Activated CD4-positive, alpha-beta T cell treated with anti-CD3 and anti-CD28 coated beads for 36 hours (primary cell): ENCODE data around the gene PFN4. TPM values are rescaled to one million over a fixed set of nuclear protein-coding genes. Genes with fewer than 3 reads are reported as not detected.

ENCODE experiments used
- ATAC-seq: fragments of 200-7000 bp; cut with Tn5 transposase; one replicate; pipeline ENCODE4 v1.10.0; 2021; ENCODE audit warnings: mild to moderate bottlenecking, moderate library complexity
- CTCF ChIA-PET: fragments of 350-600 bp; sonication (Branson Sonifier 250); formaldehyde crosslinking; loops from one replicate; lab custom pipeline; 2021; ENCODE audit warnings: antibody characterized with exemption; lab: Charles Lee
- POLR2A ChIA-PET: fragments of 350-600 bp; sonication (Branson Sonifier 250); formaldehyde crosslinking; loops from one replicate; lab custom pipeline; 2021; ENCODE audit warnings: antibody characterized with exemption, inconsistent platforms; lab: Charles Lee
- DNase-seq: peaks from one replicate; pipeline ENCODE4 v3.0.0-alpha.2; 2020
- H3K27ac Mint-ChIP-seq: one replicate; pipeline ENCODE4 v1.8.0; 2021; ENCODE audit warnings: mixed read lengths
- H3K27me3 Mint-ChIP-seq: one replicate; pipeline ENCODE4 v1.8.0; 2021; ENCODE audit warnings: mixed read lengths
- H3K36me3 Mint-ChIP-seq: one replicate; pipeline ENCODE4 v1.8.0; 2021; ENCODE audit warnings: low read depth, mixed read lengths
- H3K4me1 Mint-ChIP-seq: one replicate; pipeline ENCODE4 v1.8.0; 2021; ENCODE audit warnings: mixed read lengths
- H3K4me3 Mint-ChIP-seq: one replicate; pipeline ENCODE4 v1.8.0; 2021; ENCODE audit warnings: mild to moderate bottlenecking, moderate library complexity, mixed read lengths
- H3K9me3 Mint-ChIP-seq: one replicate; pipeline ENCODE4 v1.8.0; 2021; ENCODE audit warnings: low read depth, mixed read lengths
- intact Hi-C, 2 experiments: fragments of 100-400 bp; cut with DNase I in 1 of 2; cut with micrococcal nuclease in 1 of 2; formaldehyde crosslinking; loops; one replicate each; pipeline versions ENCODE4 v1.14.2 to v1.15.1; 2022 to 2024; cut with DNase I, micrococcal nuclease
- total RNA-seq, 2 experiments: library from RNA; stranded (reverse); gene quantifications; one replicate each; pipeline ENCODE4 v1.2.3, GENCODE V29; 2021

Gene PFN4
- under 1 TPM in 1 of 2 experiments, not detected in 1; 0.30 TPM for total RNA-seq

GRCh38 chr2:24123195-24123921, at the start of gene PFN4, which contains the start of gene FAM228B:
Gene PFN4 (minus strand): TSS chr2:24123334. CDS start chr2:24122535, 799 bp downstream.
Gene FAM228B (plus strand): TSS chr2:24123469. CDS start chr2:24124362, 893 bp downstream.
- H3K27me3 Mint-ChIP-seq, result no peaks in the 10 kb centered on the region
- POLR2A ChIA-PET, result interaction anchor here (1.6 kb wide), 1 partner anchor 76 kb away, joined by 5 read pairs; the partner anchor contains the start of gene WDCP
- intact Hi-C loops, result loop anchor here in 1 of 2 experiments (1.0 kb wide), 1 partner anchor 47 kb away; the partner anchor contains the start of gene SF3B6
- peaks cover 2% of the 10 kb centered on the region for H3K36me3 Mint-ChIP-seq
- peak within 1 kb of the TSS; percentile 75 for H3K4me3 Mint-ChIP-seq
- H3K27ac Mint-ChIP-seq, result peak within 1 kb of the TSS; percentile 78
- CTCF ChIA-PET, result interaction anchor here (0.6 to 3.0 kb wide), 6 partner anchors 11 to 314 kb away, joined by 3 to 14 read pairs (median 4); partner anchors contain the start of gene TP53I3
- peak; percentile 79 for DNase-seq
- peak; percentile 89 for ATAC-seq
- H3K4me1 Mint-ChIP-seq, result peaks cover 9% of the 10 kb centered on the region
- no peaks in the 10 kb centered on the region for H3K9me3 Mint-ChIP-seq

DNA sequence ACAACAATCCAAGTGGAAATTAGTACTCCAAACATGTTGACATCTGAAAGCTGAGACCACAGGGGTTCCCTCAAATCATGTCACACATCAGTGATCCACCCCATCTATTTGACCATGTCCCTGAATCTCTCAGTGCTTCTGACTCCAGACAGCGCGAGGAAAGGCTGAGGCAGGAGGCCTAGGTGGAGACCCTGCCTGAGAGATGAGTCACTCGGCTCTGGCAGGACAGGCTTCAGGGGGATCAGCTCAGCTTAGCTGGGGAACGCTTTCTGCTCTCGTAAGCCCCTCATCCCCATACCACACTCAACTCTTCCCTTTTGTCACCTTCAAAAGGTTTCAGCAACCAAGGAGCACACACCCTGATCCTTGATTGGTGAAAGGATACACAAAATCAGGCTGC, 45.9 kb upstream of the PFN4 start:
- no peak overlapping the region for H3K4me3 Mint-ChIP-seq
- ATAC-seq (no peak), DNase-seq (no peak)
- H3K9me3 Mint-ChIP-seq, result no peaks in the 10 kb centered on the region
- no peak overlapping the region for H3K27ac Mint-ChIP-seq
- CTCF ChIA-PET, result interaction anchor here (0.6 kb wide), 2 partner anchors 242 to 345 kb away, joined by 3 to 4 read pairs; partner anchors contain the start of gene ATAD2B
- POLR2A ChIA-PET, result interaction anchor here (0.7 kb wide), 1 partner anchor 61 kb away, joined by 3 read pairs; no protein-coding TSS in a partner anchor
- no peaks in the 10 kb centered on the region for H3K36me3 Mint-ChIP-seq
- intact Hi-C loops, result no loop called here
- H3K27me3 Mint-ChIP-seq, result peaks cover 4% of the 10 kb centered on the region
- no peaks in the 10 kb centered on the region for H3K4me1 Mint-ChIP-seq

DNA sequence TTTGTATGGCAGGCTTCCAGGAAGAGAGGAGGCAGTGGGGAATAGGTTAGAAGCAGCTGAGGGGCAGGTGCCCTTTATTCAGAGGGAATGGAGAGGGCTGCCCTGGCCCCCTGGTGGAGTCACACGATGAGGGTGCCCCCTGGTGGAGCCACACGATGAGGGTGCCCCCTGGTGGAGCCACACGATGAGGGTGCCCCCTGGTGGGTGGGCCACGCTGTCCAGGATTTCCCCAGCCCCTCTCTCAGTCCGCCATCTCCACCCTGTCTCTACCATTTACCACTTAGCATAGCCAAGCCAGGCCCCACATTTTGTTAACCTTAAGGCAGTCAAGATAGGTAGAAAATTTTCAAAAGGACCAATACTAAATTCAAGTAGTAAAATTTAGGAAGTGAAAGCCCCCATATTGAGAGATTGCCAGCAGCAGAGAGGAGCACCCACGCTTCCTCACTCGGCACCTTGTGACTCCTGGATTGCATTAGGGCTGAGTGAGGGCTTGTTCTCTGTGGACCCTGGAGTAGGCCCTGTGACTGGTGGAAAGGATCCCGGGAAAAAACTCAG, 41.4 kb upstream of the PFN4 start:
- DNase-seq (peak; percentile 82), ATAC-seq (peak; percentile 88)
- peaks cover 2% of the 10 kb centered on the region for H3K36me3 Mint-ChIP-seq
- no peaks in the 10 kb centered on the region for H3K27me3 Mint-ChIP-seq
- intact Hi-C loops, result loop anchor here (1.0 to 2.0 kb wide), 6 partner anchors 80 to 340 kb away; partner anchors contain the start of genes ATAD2B (in 1 of the 2) and TP53I3 (in 1 of the 2)
- H3K9me3 Mint-ChIP-seq, result peaks cover 3% of the 10 kb centered on the region
- H3K4me3 Mint-ChIP-seq, result no peak overlapping the region
- no peaks in the 10 kb centered on the region for H3K4me1 Mint-ChIP-seq
- no peak overlapping the region for H3K27ac Mint-ChIP-seq
- CTCF ChIA-PET, result interaction anchor here (0.7 to 4.8 kb wide), 13 partner anchors 8 to 360 kb away, joined by 3 to 27 read pairs (median 5); partner anchors contain the start of genes ATAD2B and TP53I3
- POLR2A ChIA-PET, result no interaction called here

- H3K4me3 Mint-ChIP-seq, result no peak overlapping the region
- H3K9me3 Mint-ChIP-seq, result peaks cover 3% of the 10 kb centered on the region
- intact Hi-C loops, result no loop called here
- ChIA-PET CTCF (interaction anchor here (0.6 to 4.8 kb wide), 14 partner anchors 9 to 359 kb away, joined by 3 to 27 read pairs (median 5); partner anchors contain the start of genes ATAD2B and TP53I3), POLR2A (no interaction called here)
- peaks cover 2% of the 10 kb centered on the region for H3K36me3 Mint-ChIP-seq
- no peak for DNase-seq
- no peaks in the 10 kb centered on the region for H3K4me1 Mint-ChIP-seq
- no peak for ATAC-seq
- no peaks in the 10 kb centered on the region for H3K27me3 Mint-ChIP-seq
- H3K27ac Mint-ChIP-seq, result no peak overlapping the region
These were observed 40.5 kb upstream of the PFN4 start for GRCh38 chr2:24163601-24164000.

GRCh38 chr2:24163186-24163585, 40.1 kb upstream of the PFN4 start:
- Mint-ChIP-seq H3K27ac (no peak overlapping the region), H3K36me3 (peaks cover 2% of the 10 kb centered on the region), H3K27me3 (no peaks in the 10 kb centered on the region), H3K4me3 (no peak overlapping the region), H3K9me3 (peaks cover 3% of the 10 kb centered on the region), H3K4me1 (no peaks in the 10 kb centered on the region)
- intact Hi-C loops, result no loop called here
- no peak for ATAC-seq
- CTCF ChIA-PET, result interaction anchor here (0.6 to 4.8 kb wide), 9 partner anchors 10 to 339 kb away, joined by 3 to 27 read pairs (median 5); partner anchors contain the start of gene TP53I3
- POLR2A ChIA-PET, result no interaction called here
- DNase-seq, result no peak

GRCh38 chr2:24162494-24162893, 39.4 kb upstream of the PFN4 start:
- no peak overlapping the region for H3K4me3 Mint-ChIP-seq
- intact Hi-C loops, result no loop called here
- CTCF ChIA-PET, result interaction anchor here (0.6 to 4.8 kb wide), 8 partner anchors 9 to 338 kb away, joined by 3 to 27 read pairs (median 4); partner anchors contain the start of gene TP53I3
- H3K27ac Mint-ChIP-seq, result no peak overlapping the region
- ATAC-seq, result no peak
- H3K36me3 Mint-ChIP-seq, result peaks cover 2% of the 10 kb centered on the region
- POLR2A ChIA-PET, result no interaction called here
- DNase-seq, result no peak
- no peaks in the 10 kb centered on the region for H3K4me1 Mint-ChIP-seq
- H3K27me3 Mint-ChIP-seq, result no peaks in the 10 kb centered on the region
- H3K9me3 Mint-ChIP-seq, result peaks cover 3% of the 10 kb centered on the region

DNA sequence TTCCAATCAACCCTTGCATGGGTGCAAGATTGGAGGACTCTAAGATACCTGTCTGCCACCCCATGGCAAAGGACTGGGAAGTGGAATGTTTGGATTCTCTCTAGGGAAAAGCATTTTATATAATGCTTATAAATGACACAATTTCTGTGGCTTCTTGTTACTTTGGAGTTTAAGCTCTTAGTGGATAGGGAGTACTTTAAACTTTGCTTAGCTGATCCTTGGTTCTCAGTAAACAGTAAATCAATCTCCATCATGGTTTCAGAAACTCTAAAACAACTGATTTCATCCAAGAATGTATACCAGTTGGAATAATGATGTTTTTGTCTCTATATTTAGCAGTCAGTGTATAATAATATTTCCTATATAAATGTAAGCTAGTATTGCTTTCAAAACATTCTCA, 37.6 kb upstream of the PFN4 start:
- POLR2A ChIA-PET, result no interaction called here
- Mint-ChIP-seq H3K4me3 (no peak overlapping the region), H3K27me3 (no peaks in the 10 kb centered on the region), H3K36me3 (peaks cover 2% of the 10 kb centered on the region), H3K4me1 (no peaks in the 10 kb centered on the region), H3K9me3 (peaks cover 3% of the 10 kb centered on the region), H3K27ac (no peak overlapping the region)
- intact Hi-C loops, result no loop called here
- DNase-seq, result no peak
- CTCF ChIA-PET, result interaction anchor here (0.6 to 3.4 kb wide), 5 partner anchors 8 to 441 kb away, joined by 3 to 13 read pairs (median 3); no protein-coding TSS in a partner anchor
- no peak for ATAC-seq

DNA sequence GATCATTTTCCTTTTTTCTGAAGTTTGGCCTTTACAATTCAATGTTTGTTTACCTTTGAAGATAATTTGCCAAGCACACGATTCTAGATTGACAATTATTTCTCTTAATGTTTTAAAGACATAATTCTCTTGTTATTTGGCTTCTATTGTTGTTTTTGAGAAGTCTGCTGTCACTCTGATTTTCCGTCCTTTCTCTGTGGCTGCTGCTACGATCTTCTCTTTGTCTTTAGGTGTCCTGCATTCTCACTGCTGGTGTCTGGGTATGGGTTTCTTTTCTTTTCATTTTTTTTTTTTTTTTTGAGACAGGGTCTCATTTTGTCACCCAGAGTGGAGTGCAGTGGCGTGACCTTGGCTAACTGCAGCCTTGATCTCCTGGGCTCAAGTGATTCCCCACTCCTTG, 36.6 kb upstream of the PFN4 start:
- no peaks in the 10 kb centered on the region for H3K27me3 Mint-ChIP-seq
- H3K27ac Mint-ChIP-seq, result no peak overlapping the region
- no peak overlapping the region for H3K4me3 Mint-ChIP-seq
- no peaks in the 10 kb centered on the region for H3K4me1 Mint-ChIP-seq
- peaks cover 3% of the 10 kb centered on the region for H3K9me3 Mint-ChIP-seq
- H3K36me3 Mint-ChIP-seq, result peaks cover 2% of the 10 kb centered on the region
- ChIA-PET CTCF (no interaction called here), POLR2A (no interaction called here)
- no peak for DNase-seq
- intact Hi-C loops, result no loop called here
- ATAC-seq, result no peak

- intact Hi-C loops, result no loop called here
- ATAC-seq, result no peak
- no peak overlapping the region for H3K27ac Mint-ChIP-seq
- H3K4me3 Mint-ChIP-seq, result no peak overlapping the region
- H3K36me3 Mint-ChIP-seq, result peaks cover 2% of the 10 kb centered on the region
- DNase-seq, result no peak
- no peaks in the 10 kb centered on the region for H3K4me1 Mint-ChIP-seq
- H3K9me3 Mint-ChIP-seq, result peaks cover 3% of the 10 kb centered on the region
- CTCF ChIA-PET, result interaction anchor here (0.7 to 1.0 kb wide), 2 partner anchors 16 to 138 kb away, joined by 3 read pairs; no protein-coding TSS in a partner anchor
- POLR2A ChIA-PET, result no interaction called here
- H3K27me3 Mint-ChIP-seq, result no peaks in the 10 kb centered on the region
These were observed 35.0 kb upstream of the PFN4 start for GRCh38 chr2:24158131-24158530.

- peaks cover 2% of the 10 kb centered on the region for H3K9me3 Mint-ChIP-seq
- DNase-seq (no peak), ATAC-seq (no peak)
- H3K27me3 Mint-ChIP-seq, result no peaks in the 10 kb centered on the region
- CTCF ChIA-PET, result interaction anchor here (0.6 to 2.9 kb wide), 3 partner anchors 9 to 44 kb away, joined by 3 to 13 read pairs (median 3); no protein-coding TSS in a partner anchor
- H3K27ac Mint-ChIP-seq, result no peak overlapping the region
- H3K4me3 Mint-ChIP-seq, result no peak overlapping the region
- POLR2A ChIA-PET, result no interaction called here
- no peaks in the 10 kb centered on the region for H3K36me3 Mint-ChIP-seq
- H3K4me1 Mint-ChIP-seq, result no peaks in the 10 kb centered on the region
- intact Hi-C loops, result no loop called here
These were observed 30.3 kb upstream of the PFN4 start for GRCh38 chr2:24153478-24153877.
